HG03520 (cell line): ENCODE data around the gene SMTNL2.

Source experiments
- ATAC-seq: cut with Tn5 transposase; IDR thresholded peaks from one replicate; pipeline ENCODE4 v1.9.1; 2021; ENCODE audit warnings: mild to moderate bottlenecking, moderate library complexity; ENCODE audit not compliant: unreplicated experiment

Gene SMTNL2

GRCh38 chr17:4545217-4545951 is 38.9 kb upstream of the SMTNL2 start:
- ATAC-seq = no peak

GRCh38 chr17:4547118-4547906 is 37.0 kb upstream of the SMTNL2 start:
- ATAC-seq = no peak

GRCh38 chr17:4548061-4548461 is 36.3 kb upstream of the SMTNL2 start:
- ATAC-seq = no peak

- ATAC-seq = no peak
Measured at GRCh38 chr17:4548721-4549531, 35.4 kb upstream of the SMTNL2 start.

- no peak for ATAC-seq
Measured at GRCh38 chr17:4549781-4550533, 34.4 kb upstream of the SMTNL2 start.

GRCh38 chr17:4550534-4551039 is 33.7 kb upstream of the SMTNL2 start:
- no peak for ATAC-seq

GRCh38 chr17:4551141-4551540 is 33.2 kb upstream of the SMTNL2 start:
- ATAC-seq = no peak

- ATAC-seq = no peak
Measured at GRCh38 chr17:4551796-4552525, 32.4 kb upstream of the SMTNL2 start.

GRCh38 chr17:4553669-4554068 is 30.7 kb upstream of the SMTNL2 start:
- ATAC-seq = no peak

- ATAC-seq = no peak
Measured at GRCh38 chr17:4554441-4554996, 29.8 kb upstream of the SMTNL2 start.

- peak; percentile 79 for ATAC-seq
Measured at GRCh38 chr17:4554997-4555799, 29.1 kb upstream of the SMTNL2 start, which contains the start of gene MYBBP1A. Gene MYBBP1A, minus strand, starts transcription at chr17:4555384. Its CDS starts 60 bp downstream, at chr17:4555324.

GRCh38 chr17:4555873-4556759 is 28.2 kb upstream of the SMTNL2 start:
- ATAC-seq = no peak

GRCh38 chr17:4556996-4557395 is 27.3 kb upstream of the SMTNL2 start:
- no peak for ATAC-seq

- ATAC-seq = no peak
Measured at GRCh38 chr17:4557626-4558346, 26.5 kb upstream of the SMTNL2 start.

GRCh38 chr17:4558347-4558971 is 25.9 kb upstream of the SMTNL2 start:
- no peak for ATAC-seq

- no peak for ATAC-seq
Measured at GRCh38 chr17:4559139-4559791, 25.1 kb upstream of the SMTNL2 start.
